Pons (tissue), 1 donor: ENCODE data around the gene RAF1.
"Not testable (repeated sequence)": the region's sequence is repeated elsewhere in the genome, so short reads cannot be mapped to it uniquely, and the experiment has no call there.

ENCODE experiments used
- DNase-seq: peaks from one replicate; pipeline ENCODE4 v3.0.0-alpha.2; 2016; ENCODE audit warnings: low spot score

Gene RAF1

DNA sequence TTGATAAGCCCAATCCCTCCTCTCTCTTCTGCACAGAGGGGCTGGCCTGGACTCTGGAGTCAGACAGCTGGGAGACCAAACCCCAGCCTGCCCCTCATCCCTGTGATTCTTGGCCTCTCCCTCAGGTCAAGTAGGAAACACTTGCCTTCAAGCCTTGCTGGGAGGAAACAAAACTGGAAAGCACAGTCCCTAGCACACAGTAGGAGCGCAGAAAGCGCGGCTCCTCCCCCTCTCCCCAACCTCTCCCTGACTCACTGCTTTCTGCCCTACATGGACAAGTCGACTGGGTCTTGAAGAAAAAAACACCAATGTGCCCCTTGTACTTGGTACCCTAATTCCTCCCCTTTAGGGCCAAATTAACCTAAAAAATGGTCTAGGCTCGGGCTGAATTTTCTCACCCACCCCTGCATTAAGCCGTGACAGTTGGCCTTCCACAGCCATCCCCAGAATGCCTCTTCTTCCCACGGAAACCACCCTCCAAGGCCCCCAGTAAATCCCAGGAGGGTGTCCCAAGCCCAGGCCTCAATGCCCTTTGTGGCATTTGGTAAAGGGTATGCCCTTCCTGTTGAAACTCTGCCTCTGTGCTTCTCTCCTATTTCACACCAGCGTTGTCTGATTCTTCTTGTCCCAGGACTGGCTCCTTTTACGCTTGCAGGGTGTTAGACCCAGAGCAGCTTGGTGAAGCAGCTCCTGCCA lies 11.3 kb upstream of the RAF1 start:
- no peak for DNase-seq

DNA sequence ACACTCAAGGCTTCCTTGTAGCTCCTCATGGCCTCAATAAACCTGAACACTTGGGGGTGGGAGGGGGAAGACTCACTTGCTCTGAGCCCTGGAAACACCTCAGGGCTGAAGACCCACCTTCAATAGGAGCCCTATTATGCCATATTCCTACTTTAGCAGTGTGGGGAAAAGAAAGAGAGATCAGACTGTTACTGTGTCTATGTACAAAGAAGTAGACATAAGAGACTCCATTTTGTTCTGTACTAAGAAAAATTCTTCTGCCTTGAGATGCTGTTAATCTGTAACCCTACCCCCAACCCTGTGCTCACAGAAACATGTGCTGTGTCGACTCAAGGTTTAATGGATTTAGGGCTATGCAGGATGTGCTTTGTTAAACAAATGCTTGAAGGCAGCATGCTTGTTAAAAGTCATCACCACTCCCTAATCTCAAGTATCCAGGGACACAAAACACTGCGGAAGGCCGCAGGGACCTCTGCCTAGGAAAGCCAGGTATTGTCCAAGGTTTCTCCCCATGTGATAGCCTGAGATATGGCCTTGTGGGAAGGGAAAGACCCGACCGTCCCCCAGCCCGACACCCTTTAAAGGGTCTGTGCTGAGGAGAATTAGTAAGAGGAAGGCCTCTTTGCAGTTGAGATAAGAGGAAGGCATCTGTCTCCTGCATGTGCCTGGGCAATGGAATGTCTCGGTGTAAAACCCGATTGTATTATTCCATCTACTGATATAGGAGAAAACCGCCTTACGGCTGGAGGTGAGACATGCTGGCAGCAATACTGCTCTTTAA lies 10.2 kb upstream of the RAF1 start:
- DNase-seq: not testable (repeated sequence)

DNA sequence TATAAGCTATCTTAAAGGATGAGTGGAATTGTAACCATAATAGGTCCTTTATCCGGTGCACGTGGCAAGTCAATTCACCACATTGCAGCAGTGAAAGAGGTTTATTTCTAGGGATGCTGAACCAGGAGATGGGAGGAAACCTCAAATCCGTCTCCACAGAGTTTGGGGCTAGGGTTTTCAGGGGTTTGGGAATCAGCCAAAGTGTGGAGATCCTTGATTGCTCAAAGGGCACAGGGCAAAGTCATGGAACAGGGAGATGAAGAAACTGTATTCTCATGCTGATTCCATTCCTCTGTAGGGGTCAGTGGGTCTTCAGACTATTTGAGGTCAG lies 7.2 kb upstream of the RAF1 start:
- DNase-seq: no peak

DNA sequence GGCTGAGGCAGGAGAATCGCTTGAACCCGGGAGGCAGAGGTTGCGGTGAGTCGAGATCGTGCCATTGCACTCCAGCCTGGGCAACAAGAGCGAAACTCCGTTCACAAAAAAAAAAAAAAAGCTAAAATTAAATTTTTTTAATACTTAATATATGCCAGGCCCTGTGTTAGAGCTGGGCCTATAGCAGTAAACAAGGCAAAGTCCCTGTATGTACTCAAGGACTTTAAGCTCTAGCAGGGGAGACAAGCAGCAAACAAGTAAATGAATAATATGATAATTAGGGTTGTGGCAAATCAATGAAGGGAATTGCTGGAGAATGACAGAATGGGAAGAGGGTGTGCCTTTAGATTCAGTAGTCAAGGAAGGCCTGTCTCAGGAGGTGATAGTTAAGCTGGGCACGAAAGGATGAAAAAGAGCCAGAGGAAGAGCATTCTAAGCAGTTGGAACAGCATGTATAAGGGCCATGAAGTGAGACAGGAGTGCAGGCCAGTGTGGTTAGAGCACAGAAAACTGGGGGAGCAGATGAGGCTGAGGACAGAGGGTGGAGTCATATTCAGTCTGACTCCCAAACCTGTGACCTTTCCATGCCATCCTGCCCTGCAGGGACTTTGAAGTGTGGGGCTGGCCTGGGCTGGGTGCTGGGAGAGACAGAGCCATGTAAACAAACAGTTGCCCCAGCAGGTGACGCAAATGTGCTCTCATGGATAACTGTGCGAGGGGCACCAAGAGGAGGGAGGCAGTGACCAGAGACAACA lies 6.6 kb upstream of the RAF1 start:
- no peak for DNase-seq

DNA sequence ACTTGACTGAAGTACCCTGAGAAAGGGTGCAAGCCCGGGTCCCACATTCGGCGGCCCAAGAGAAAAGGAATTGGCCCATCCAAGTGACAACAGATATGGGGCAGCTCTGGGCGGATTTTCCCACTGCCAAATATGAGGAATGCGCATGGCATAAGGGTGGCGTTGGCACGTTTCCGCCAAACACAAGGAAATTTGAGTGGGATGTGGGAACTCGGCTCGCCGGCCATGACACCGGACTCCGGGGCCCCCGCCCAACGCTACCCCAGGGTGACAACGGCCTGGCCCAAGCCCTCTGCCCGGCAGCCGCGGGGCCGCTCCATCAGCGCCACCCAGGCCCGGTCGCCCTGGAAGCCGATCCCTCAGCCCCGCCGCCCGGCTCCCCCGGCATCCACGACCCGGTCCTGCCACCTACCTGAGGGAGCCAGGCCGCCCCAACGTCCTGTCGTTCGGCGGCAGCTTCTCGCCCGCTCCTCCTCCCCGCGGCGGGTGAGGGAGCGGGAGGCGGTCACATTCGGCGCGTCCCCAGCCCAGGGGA lies 449 bp downstream of the RAF1 start:
- DNase-seq: no peak

DNA sequence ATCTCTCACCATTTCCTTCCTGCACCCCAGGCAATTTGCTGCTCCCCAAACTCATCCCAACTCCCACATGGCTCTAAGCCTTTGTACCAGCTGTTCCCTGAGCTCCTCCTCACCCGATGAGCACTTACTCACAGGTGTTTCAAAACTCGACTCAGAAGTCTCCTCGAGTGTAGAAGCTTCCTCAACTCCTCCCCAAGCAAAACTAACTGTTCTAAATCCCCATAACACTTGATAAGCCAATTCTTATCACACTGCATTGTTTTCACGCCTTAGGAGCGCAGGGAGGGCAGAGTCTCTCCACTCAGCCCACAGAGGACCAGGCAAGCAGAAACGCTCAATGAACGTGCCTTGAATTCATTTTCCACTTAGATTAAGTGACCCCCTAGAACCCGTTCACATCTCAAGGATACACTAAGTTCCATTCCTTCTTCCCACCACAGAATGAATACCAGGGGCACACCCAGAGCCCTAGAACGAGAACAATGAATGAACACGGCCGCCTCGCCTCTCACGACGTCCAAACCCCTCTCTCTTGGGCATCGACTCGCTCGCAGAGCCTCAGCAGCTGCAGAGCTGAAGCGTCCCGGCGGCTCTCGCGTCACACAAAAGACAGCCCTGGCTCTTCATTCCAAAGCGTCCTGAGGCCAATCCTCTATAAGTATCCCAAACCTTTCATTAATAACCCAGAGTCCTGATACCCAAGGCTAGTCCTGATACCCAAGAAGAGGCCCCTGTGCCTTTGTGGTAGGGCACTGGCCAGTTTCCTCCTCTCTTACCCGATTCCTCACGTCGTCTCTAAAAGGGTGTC lies 1.1 kb downstream of the RAF1 start:
- DNase-seq: peak; percentile 43

DNA sequence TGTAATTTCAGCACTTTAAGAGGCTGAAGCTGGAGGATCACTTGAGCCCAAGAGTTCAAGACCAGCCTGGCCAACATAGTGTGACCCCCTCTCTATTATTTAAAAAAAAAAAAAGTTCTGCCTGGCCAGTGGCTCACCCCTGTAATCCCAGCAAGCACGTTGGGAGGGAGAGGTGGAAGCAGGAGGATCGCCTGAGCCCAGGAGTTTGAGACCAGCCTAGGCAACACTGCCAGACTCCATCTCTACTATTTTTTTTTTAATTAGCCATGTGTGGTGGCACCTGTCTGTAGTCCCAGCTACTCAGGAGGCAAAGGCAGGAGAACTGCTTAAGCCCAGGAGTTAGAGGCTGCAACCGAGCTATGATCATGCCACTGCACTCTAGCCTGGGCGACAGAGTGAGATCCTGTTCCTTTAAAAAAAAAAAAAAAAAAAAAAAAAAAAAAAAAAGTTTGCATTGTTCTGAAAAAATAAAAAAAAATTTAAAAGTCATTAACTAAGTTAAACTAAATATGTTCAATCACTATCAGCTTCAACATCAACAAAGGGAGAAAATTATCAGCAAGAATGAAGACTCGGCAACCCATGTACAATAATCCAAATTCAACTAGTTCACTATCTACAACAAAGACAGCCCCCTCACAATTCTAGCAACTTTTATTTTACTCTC lies 1.9 kb downstream of the RAF1 start:
- DNase-seq: no peak

DNA sequence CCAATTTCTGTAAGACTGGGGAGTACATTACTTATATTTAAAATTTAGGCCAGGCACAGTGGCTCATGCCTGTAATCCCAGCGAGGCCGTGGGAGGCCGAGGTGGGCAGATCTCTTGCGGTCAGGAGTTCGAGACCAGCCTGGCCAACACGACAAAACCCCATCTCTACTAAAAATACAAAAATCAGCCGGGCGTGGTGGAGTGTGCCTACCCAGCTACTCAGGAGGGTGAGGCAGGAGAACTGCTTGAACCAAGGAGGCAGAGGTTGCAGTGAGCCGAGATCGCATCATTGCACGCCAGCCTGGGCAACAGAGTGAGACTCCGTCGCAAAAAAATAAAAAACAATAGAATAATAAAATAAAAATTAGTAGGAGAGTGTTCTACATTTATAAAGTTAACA lies 2.5 kb downstream of the RAF1 start:
- DNase-seq: not testable (repeated sequence)

DNA sequence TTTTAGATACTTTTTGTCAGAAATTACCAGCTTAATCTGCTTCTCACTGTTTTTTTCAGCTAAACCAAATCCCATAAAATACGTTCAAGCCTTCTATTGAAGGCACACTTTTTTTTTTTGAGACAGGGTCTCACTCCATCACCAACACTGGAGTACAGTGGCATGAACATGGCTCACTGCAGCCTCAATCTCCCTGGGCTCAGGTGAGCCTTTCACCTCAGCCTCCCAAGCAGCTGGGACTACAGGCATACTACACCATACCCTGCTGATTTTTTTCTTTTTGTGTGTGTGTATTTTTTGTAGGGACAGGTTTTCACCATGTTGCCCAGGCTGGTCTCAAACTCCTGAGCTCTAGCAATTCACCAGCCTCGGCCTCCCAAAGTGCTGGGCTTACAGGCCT lies 3.7 kb downstream of the RAF1 start:
- DNase-seq: no peak

DNA sequence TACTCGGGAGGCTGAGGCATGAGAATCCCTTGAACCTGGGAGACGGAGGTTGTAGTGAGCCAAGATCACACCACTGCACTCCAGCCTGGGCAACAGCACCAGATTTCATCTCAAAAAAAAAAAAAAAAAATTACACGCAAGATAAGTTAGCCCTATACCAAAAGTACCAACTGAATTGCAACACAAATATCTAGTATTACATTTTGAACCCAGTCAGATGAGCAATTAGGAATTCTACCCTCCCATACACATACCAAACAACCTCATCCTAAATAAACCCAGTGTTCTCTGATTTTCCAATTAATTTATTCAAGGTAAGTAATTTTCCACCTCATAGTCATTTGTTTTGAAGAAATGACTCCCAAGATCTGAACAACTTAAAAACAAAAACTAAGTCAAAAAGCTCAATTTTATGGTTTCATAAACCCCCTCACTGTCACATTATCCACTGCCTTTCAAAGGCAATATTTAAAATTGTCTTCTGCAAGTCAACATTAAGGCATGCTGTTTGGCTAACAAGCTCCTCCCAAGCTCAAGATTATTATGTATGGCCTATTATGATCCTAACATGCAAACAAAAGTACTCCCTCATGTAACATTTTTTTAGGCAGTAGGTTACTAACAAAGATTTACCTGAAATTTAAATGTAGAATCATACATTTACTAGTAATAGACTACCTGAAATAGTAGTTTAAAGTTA lies 4.5 kb downstream of the RAF1 start:
- DNase-seq: no peak

DNA sequence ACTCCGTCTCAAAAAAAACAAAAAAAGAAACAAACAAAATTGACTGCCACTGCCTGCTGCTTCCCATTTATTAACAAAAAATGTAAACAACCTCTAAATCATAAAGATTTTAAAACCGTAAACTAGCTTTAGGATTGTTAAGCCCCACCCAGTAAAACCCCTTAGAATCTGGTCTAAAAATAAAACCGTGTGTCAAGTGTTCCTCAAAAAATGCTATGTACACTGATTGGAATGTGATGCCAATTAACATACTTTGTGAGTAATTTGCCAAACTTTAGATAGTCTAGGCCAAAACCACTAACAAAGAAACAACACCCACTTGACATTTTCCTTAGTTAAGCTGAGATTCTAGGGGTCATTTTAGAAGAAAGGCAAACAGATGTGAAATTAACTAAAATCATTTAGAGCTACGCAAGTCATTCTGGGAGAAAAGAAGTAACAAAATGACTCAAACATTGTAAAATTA lies 5.3 kb downstream of the RAF1 start:
- no peak for DNase-seq

DNA sequence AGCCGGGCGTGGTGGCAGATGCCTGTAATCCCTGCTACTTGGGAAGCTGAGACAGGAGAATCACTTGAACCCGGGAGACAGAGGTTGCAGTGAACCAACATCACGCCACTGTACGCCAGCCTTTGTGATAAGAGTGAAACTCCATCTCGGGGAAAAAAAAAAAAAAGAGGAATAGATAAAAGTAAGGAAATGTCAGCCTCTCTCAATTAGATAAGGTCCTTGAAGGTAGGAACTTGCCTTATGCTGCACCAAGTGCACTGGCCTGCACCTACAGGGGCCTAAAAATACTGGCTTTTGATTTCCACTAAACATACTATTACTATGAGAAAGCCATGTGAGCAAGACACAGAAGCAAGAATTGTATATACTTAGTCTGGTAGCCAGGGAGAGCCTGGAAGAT lies 7.1 kb downstream of the RAF1 start:
- DNase-seq: no peak

DNA sequence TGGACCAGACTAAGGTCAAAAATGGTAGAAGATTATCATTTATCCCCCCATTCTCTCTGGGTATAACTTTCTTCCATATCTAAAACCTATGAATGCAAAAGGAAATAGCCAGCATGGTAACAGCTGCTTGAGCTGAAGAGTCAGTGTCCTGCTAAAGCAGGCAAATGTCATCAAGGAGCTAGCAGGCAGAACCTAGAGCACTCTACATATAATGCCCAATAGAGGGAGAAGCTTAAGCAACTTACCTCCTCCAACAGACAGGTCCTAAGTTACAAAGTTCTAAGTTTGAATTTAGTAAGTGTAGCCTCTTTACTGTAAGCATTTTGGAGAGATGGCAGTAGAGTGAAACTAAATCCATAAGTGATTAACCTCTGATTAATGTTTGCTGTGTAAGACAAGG lies 7.7 kb downstream of the RAF1 start:
- DNase-seq: no peak

DNA sequence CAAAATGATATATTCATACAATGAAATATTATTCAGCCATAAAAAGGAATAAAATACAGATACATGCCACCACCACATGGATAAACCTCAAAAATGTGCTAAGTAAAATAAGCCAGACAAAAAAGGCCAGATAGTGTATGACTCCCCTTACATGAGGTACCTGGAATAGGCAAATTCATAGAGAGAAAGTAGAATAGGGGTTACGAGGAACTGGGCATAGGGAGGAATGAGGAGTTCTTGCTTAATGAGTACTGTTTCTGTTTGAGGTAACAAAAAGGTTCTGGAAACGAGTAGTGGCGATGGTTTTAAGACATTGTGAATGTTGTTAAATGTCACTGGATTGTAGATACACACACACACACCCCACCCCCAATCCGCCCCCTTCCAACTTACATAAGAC lies 8.2 kb downstream of the RAF1 start:
- no peak for DNase-seq

DNA sequence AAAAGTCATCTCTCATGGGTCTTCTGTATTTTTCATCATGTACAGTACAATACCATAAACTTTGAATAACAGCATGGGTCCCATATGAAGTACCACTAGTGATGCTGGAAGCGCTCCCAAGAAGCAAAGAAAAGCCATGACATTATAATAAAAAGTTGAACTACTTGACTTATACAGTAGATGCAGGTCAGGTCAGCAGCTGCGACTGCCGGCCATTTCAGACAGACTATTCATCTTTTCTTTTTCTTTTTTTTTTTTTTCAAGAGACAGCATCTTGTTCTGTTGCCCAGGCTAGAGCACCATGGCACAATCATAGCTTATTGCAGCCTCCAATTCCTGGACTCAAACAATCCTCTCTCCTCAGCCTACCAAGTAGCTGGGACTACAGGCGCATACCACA lies 10.2 kb downstream of the RAF1 start:
- DNase-seq: no peak

DNA sequence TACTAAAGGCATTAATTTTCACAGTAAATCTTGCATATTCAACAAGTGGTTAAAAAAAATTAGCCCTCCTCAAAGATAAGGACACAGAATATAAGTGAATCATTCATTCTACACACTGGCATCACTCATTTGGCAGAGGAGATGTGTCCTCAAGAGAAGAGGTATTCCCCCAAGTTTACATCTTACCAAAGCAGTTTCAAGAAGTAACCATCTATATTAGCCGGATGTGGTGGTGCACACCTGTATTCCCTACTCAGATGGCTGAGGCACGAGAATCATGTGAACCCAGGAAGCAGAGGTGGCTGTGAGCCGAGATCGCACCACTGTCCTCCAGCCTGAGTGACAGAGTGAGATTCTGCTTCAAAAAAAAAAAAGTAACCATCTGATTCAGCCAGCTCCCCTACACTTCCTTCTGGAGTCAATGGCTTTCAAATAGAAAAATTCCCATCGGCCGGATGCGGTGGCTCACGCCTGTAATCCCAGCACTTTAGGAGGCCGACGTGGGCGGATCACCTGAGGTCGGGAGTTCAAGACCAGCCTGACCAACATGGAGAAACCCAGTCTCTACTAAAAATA lies 15.4 kb downstream of the RAF1 start:
- DNase-seq: no peak

DNA sequence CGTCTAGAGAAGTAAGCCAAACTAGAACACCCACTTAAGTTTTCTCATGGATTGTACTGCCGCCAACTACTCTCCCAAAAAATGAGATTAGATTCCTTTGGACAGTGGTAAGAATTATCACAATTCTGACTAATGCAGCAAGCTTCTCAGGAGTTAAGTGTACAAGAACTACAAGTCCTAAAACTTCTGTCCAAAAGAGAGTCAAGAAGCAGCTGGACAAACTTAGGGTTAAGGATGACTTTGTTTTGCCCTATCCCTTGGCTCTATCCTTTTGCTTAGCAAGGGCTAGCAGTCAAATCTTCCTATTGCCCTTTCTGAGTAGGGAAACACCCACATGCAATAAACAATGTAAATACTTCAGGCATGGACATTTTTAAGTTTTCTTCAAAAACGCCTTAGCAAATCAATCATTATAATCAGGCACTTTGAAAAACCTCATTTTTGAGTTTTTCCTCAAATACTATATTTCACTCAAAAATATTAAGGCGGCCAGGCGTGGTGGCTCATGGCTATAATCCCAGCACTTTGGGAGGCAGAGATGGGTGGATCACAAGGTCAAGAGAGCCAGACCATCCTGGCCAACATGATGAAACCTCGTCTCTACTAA lies 19.5 kb downstream of the RAF1 start:
- DNase-seq: no peak

DNA sequence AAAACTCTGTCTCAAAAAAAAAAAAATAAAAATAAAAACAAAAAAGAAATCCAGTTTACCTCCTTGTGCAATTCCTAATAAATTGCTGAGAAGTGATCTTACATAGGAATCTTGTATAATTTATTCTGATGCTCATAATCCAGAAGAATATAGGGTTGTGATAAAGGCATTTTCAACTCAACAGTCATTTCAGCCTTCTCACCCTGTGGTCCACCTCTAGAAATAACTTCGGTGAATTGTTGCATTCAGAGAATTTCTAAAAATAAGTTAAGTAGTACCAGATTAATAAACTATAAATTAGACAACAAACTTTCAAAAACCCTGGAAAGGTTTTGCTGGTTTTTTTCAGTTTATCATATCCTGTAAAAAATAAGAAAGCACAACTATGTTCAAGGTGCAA lies 20.2 kb downstream of the RAF1 start:
- no peak for DNase-seq

DNA sequence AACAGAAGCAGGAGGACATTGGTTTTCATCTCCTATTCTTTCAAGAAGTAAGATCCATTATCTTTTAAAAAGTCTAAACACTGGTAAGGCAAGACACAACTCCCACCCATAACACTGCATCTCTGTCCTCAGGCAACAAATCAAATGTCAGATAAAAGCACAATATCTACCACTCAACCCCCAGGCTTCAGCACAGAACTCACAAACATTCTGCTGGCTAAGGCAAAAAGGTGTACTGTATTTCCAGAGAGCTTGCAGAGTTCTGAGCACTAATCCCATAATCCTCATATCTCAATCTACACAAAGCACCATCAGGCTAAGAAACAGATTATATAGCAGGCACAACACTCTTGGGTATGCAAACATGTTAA lies 20.9 kb downstream of the RAF1 start:
- DNase-seq: no peak

DNA sequence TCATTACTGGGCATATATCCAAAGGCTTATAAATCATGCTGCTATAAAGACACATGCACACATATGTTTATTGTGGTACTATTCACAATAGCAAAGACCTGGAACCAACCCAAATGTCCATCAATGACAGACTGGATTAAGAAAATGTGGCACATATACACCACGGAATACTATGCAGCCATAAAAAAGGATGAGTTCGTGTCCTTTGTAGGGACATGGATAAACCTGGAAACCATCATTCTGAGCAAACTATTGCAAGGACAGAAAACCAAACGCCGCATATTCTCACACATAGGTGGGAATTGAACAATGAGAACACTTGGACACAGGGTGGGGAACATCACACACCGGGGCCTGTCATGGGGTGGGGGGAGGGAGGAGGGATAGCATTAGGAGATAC lies 23.1 kb downstream of the RAF1 start:
- not testable (repeated sequence) for DNase-seq
